ENCODE data around the gene ATMIN.
A peak's percentile ranks its signal among the peaks of the same experiment; 100 is the strongest.

The ATMIN gene

GRCh38 chr16:81035398-81035974, at the start of gene ATMIN:
Gene ATMIN, plus strand, starts transcription at chr16:81035842. Its CDS starts 29 bp downstream, at chr16:81035871.
- DNase-seq = peak; percentile 86

- DNase-seq = no peak
Observed at GRCh38 chr16:80986557-80986956, 49.1 kb upstream of the ATMIN start.

GRCh38 chr16:80988756-80989155, 46.9 kb upstream of the ATMIN start:
- DNase-seq = no peak

- DNase-seq = no peak
Observed at GRCh38 chr16:80989801-80990200, 45.8 kb upstream of the ATMIN start.

- DNase-seq = no peak
Observed at GRCh38 chr16:80990577-80990976, 45.1 kb upstream of the ATMIN start.

- DNase-seq = no peak
Observed at GRCh38 chr16:80990978-80991377, 44.7 kb upstream of the ATMIN start.

- DNase-seq = no peak
Observed at GRCh38 chr16:80991792-80992430, 43.7 kb upstream of the ATMIN start.

- no peak for DNase-seq
Observed at GRCh38 chr16:80992676-80993293, 42.9 kb upstream of the ATMIN start.

GRCh38 chr16:80993307-80993706, 42.3 kb upstream of the ATMIN start:
- no peak for DNase-seq

GRCh38 chr16:80993834-80994233, 41.8 kb upstream of the ATMIN start:
- no peak for DNase-seq

GRCh38 chr16:80994451-80994850, 41.2 kb upstream of the ATMIN start:
- no peak for DNase-seq

GRCh38 chr16:80996688-80997138, 38.9 kb upstream of the ATMIN start:
- no peak for DNase-seq

- peak; percentile 42 for DNase-seq
Observed at GRCh38 chr16:80997139-80997798, 38.4 kb upstream of the ATMIN start.

- DNase-seq = no peak
Observed at GRCh38 chr16:80997964-80998620, 37.5 kb upstream of the ATMIN start.

- DNase-seq = no peak
Observed at GRCh38 chr16:81000873-81001272, 34.8 kb upstream of the ATMIN start.

- DNase-seq = no peak
Observed at GRCh38 chr16:81001330-81001729, 34.3 kb upstream of the ATMIN start.

GRCh38 chr16:81003064-81003463, 32.6 kb upstream of the ATMIN start:
- DNase-seq = no peak

GRCh38 chr16:81003610-81004460, 31.8 kb upstream of the ATMIN start:
- no peak for DNase-seq

- peak; percentile 77 for DNase-seq
Observed at GRCh38 chr16:81004646-81005353, 30.8 kb upstream of the ATMIN start.

- no peak for DNase-seq
Observed at GRCh38 chr16:81005610-81006161, 30.0 kb upstream of the ATMIN start.

- peak; percentile 62 for DNase-seq
Observed at GRCh38 chr16:81006211-81006812, 29.3 kb upstream of the ATMIN start.
